A673 (cell line): Measurements from ENCODE around the gene ACOT7.

Source experiments
- EZH2 ChIP-seq: fragments of 200-600 bp; sonication (generic); IDR thresholded peaks from 2 replicates; pipeline ENCODE4 v1.6.1; 2017; ENCODE audit warnings: borderline replicate concordance, low read depth, mild to moderate bottlenecking, mixed read lengths, antibody characterized with exemption, low read length; ENCODE audit not compliant: poor library complexity, severe bottlenecking
- TF ChIP-seq, protein P1 (sequence below): fragments of 300-800, 200-600 bp; sonication (generic); conservative IDR thresholded peaks from 2 replicates; pipeline ENCODE4 v1.5.1; 2017; ENCODE audit warnings: low read depth, mild to moderate bottlenecking, antibody characterized with exemption, low read length, moderate library complexity, mixed read lengths

DNA sequence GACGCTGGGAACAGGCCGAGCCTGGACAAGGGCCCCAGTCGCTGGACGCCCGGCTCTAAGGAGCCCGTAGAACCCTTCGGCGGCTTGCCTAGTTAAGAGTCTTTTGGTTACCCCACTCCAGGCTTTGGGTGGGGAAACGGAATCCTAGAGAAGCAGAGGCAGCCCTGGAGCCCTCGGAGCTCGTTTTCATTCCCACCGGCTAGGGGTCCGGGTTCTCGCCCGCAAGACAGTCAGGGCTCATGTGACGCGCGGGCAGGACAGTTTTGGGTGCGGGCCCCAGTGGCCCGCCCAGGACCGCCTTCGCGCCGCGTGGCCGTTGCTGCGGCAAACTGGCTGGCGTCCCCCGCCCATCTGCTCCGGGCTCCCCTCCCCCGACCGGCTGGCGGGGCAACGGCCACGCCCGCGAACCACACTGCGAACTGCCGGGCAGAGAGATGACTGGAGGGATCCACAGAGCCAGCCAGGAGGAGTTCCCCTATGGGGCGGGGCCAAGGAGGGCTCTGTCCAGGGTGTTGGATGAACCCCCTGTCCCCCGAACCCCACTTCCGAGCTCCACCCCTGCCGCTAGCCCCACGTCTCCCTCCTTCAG is 27.0 kb upstream of the ACOT7 start:
- TF ChIP-seq, protein P1, sequence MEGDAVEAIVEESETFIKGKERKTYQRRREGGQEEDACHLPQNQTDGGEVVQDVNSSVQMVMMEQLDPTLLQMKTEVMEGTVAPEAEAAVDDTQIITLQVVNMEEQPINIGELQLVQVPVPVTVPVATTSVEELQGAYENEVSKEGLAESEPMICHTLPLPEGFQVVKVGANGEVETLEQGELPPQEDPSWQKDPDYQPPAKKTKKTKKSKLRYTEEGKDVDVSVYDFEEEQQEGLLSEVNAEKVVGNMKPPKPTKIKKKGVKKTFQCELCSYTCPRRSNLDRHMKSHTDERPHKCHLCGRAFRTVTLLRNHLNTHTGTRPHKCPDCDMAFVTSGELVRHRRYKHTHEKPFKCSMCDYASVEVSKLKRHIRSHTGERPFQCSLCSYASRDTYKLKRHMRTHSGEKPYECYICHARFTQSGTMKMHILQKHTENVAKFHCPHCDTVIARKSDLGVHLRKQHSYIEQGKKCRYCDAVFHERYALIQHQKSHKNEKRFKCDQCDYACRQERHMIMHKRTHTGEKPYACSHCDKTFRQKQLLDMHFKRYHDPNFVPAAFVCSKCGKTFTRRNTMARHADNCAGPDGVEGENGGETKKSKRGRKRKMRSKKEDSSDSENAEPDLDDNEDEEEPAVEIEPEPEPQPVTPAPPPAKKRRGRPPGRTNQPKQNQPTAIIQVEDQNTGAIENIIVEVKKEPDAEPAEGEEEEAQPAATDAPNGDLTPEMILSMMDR = no peak
- no peak for TF ChIP-seq EZH2
